ENCODE measurements around the gene KCNQ5. TPM values are rescaled to one million over a fixed set of nuclear protein-coding genes. Genes with fewer than 3 reads are reported as not detected.

The KCNQ5 gene
- total RNA-seq, 1 donor from 2014 or later: 1.5 TPM

- Mint-ChIP-seq H3K27me3 (ENCODE audit: unreplicated experiment) (no peaks in the 10 kb centered on the region), H3K9me3 (ENCODE audit: unreplicated experiment) (no peaks in the 10 kb centered on the region), H3K4me1 (ENCODE audit: low read depth, unreplicated experiment) (no peaks in the 10 kb centered on the region), H3K4me3 (ENCODE audit: unreplicated experiment) (no peak overlapping the region), H3K36me3 (ENCODE audit: unreplicated experiment) (no peaks in the 10 kb centered on the region), H3K27ac (ENCODE audit: unreplicated experiment) (no peak overlapping the region)
- no peak for DNase-seq
- TF ChIP-seq, protein P1, sequence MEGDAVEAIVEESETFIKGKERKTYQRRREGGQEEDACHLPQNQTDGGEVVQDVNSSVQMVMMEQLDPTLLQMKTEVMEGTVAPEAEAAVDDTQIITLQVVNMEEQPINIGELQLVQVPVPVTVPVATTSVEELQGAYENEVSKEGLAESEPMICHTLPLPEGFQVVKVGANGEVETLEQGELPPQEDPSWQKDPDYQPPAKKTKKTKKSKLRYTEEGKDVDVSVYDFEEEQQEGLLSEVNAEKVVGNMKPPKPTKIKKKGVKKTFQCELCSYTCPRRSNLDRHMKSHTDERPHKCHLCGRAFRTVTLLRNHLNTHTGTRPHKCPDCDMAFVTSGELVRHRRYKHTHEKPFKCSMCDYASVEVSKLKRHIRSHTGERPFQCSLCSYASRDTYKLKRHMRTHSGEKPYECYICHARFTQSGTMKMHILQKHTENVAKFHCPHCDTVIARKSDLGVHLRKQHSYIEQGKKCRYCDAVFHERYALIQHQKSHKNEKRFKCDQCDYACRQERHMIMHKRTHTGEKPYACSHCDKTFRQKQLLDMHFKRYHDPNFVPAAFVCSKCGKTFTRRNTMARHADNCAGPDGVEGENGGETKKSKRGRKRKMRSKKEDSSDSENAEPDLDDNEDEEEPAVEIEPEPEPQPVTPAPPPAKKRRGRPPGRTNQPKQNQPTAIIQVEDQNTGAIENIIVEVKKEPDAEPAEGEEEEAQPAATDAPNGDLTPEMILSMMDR (IDR thresholded peaks at IDR 0.05; ENCODE audit: partially characterized antibody, unreplicated experiment): no peak
Measured at GRCh38 chr6:72728706-72729343, 107.0 kb downstream of the KCNQ5 start.

- TF ChIP-seq, protein P1 (IDR thresholded peaks at IDR 0.05; ENCODE audit: partially characterized antibody, unreplicated experiment): no peak
- Mint-ChIP-seq H3K27me3 (ENCODE audit: unreplicated experiment) (no peaks in the 10 kb centered on the region), H3K4me3 (ENCODE audit: unreplicated experiment) (no peak overlapping the region), H3K9me3 (ENCODE audit: unreplicated experiment) (no peaks in the 10 kb centered on the region), H3K4me1 (ENCODE audit: low read depth, unreplicated experiment) (no peaks in the 10 kb centered on the region), H3K27ac (ENCODE audit: unreplicated experiment) (no peak overlapping the region), H3K36me3 (ENCODE audit: unreplicated experiment) (no peaks in the 10 kb centered on the region)
- DNase-seq: no peak
Measured at GRCh38 chr6:72733045-72733444, 111.2 kb downstream of the KCNQ5 start.

DNA sequence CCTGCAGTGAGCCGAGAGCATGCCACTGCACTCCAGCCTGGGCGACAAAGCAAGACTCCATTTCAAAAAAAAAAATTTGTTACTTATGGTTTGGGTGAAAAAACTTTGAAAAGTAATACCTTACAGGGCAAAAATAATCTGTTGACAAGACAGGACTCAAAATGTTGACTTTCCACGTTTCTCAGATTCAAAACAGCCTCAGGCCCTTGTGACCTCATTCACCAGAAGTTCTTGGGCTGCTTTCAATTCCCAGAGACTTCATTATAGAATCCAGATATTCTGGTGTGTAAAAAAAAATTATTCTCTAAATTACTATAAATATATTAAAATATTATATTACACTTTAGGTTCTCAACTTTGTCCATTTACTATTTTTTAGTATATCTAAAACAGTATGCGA is 116.2 kb downstream of the KCNQ5 start:
- Mint-ChIP-seq H3K4me3 (ENCODE audit: unreplicated experiment) (no peak overlapping the region), H3K9me3 (ENCODE audit: unreplicated experiment) (no peaks in the 10 kb centered on the region), H3K4me1 (ENCODE audit: low read depth, unreplicated experiment) (no peaks in the 10 kb centered on the region), H3K27me3 (ENCODE audit: unreplicated experiment) (no peaks in the 10 kb centered on the region), H3K36me3 (ENCODE audit: unreplicated experiment) (no peaks in the 10 kb centered on the region), H3K27ac (ENCODE audit: unreplicated experiment) (no peak overlapping the region)
- no peak for DNase-seq
- TF ChIP-seq, protein P1 (IDR thresholded peaks at IDR 0.05; ENCODE audit: partially characterized antibody, unreplicated experiment): no peak

DNA sequence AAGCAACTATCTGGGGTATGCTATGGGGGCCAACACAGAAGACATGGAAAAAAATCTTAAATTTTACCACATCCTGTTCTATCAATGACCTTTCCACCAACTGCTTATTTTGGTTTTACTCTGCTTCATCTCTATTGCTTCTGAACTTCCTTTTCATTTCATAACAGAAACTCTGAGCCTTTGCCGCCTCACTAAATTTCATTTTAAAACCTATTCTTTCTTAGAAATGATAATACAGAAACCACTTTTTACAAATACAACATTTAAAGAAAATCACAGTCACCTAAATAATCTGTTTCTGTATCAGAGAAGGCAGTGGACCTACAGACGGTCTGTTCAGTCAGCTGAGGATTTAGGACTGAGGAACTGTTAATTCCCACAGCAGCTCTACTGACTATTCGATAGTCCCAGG is 117.5 kb downstream of the KCNQ5 start:
- Mint-ChIP-seq H3K27me3 (ENCODE audit: unreplicated experiment) (no peaks in the 10 kb centered on the region), H3K4me1 (ENCODE audit: low read depth, unreplicated experiment) (no peaks in the 10 kb centered on the region), H3K27ac (ENCODE audit: unreplicated experiment) (no peak overlapping the region), H3K4me3 (ENCODE audit: unreplicated experiment) (no peak overlapping the region), H3K36me3 (ENCODE audit: unreplicated experiment) (no peaks in the 10 kb centered on the region), H3K9me3 (ENCODE audit: unreplicated experiment) (no peaks in the 10 kb centered on the region)
- DNase-seq: no peak
- TF ChIP-seq, protein P1 (IDR thresholded peaks at IDR 0.05; ENCODE audit: partially characterized antibody, unreplicated experiment): no peak

- no peaks in the 10 kb centered on the region for H3K9me3 Mint-ChIP-seq (ENCODE audit: unreplicated experiment)
- no peaks in the 10 kb centered on the region for H3K36me3 Mint-ChIP-seq (ENCODE audit: unreplicated experiment)
- H3K4me1 Mint-ChIP-seq (ENCODE audit: low read depth, unreplicated experiment): no peaks in the 10 kb centered on the region
- TF ChIP-seq, protein P1 (IDR thresholded peaks at IDR 0.05; ENCODE audit: partially characterized antibody, unreplicated experiment): no peak
- H3K27ac Mint-ChIP-seq (ENCODE audit: unreplicated experiment): no peak overlapping the region
- no peak for DNase-seq
- no peaks in the 10 kb centered on the region for H3K27me3 Mint-ChIP-seq (ENCODE audit: unreplicated experiment)
- no peak overlapping the region for H3K4me3 Mint-ChIP-seq (ENCODE audit: unreplicated experiment)
Measured at GRCh38 chr6:72740135-72740534, 118.3 kb downstream of the KCNQ5 start.
